ENCODE results near the gene DNER. TPM values are rescaled to one million over a fixed set of nuclear protein-coding genes. Genes with fewer than 3 reads are reported as not detected.

Gene DNER
- total RNA-seq, 1 donor from 2014 or later, result 0.14 TPM

GRCh38 chr2:229610872-229611271 lies 103.5 kb downstream of the DNER start:
- no peaks in the 10 kb centered on the region for H3K4me1 ChIP-seq
- no peaks in the 10 kb centered on the region for H3K36me3 ChIP-seq
- no peak overlapping the region for H3K4me3 ChIP-seq
- no peak overlapping the region for H3K27ac ChIP-seq
- no peak for ATAC-seq
- no peaks in the 10 kb centered on the region for H3K27me3 ChIP-seq
- DNase-seq, result no peak
- H3K9me3 ChIP-seq, result no peaks in the 10 kb centered on the region
- TF ChIP-seq CTCF (IDR thresholded peaks at IDR 0.05), result no peak
- intact Hi-C loops (cut with DNase I), result no loop called here

GRCh38 chr2:229610333-229610732 lies 104.0 kb downstream of the DNER start:
- Histone ChIP-seq H3K36me3 (no peaks in the 10 kb centered on the region), H3K9me3 (no peaks in the 10 kb centered on the region), H3K27ac (no peak overlapping the region), H3K27me3 (no peaks in the 10 kb centered on the region), H3K4me1 (no peaks in the 10 kb centered on the region), H3K4me3 (no peak overlapping the region)
- ATAC-seq (no peak), DNase-seq (no peak)
- intact Hi-C loops (cut with DNase I), result no loop called here
- no peak for TF ChIP-seq CTCF (IDR thresholded peaks at IDR 0.05)

- DNase-seq (no peak), ATAC-seq (no peak)
- Histone ChIP-seq H3K27me3 (no peaks in the 10 kb centered on the region), H3K36me3 (no peaks in the 10 kb centered on the region), H3K4me1 (no peaks in the 10 kb centered on the region), H3K4me3 (no peak overlapping the region), H3K27ac (no peak overlapping the region), H3K9me3 (no peaks in the 10 kb centered on the region)
- intact Hi-C loops (cut with DNase I), result no loop called here
- no peak for TF ChIP-seq CTCF (IDR thresholded peaks at IDR 0.05)
Measured at GRCh38 chr2:229601936-229602335, 112.4 kb downstream of the DNER start.

- Histone ChIP-seq H3K9me3 (no peaks in the 10 kb centered on the region), H3K36me3 (no peaks in the 10 kb centered on the region), H3K27me3 (no peaks in the 10 kb centered on the region), H3K27ac (no peak overlapping the region), H3K4me1 (no peaks in the 10 kb centered on the region), H3K4me3 (no peak overlapping the region)
- DNase-seq (no peak), ATAC-seq (no peak)
- no peak for TF ChIP-seq CTCF (IDR thresholded peaks at IDR 0.05)
- intact Hi-C loops (cut with DNase I), result no loop called here
Measured at GRCh38 chr2:229601396-229601795, 113.0 kb downstream of the DNER start.

GRCh38 chr2:229598227-229598626 lies 116.1 kb downstream of the DNER start:
- no peaks in the 10 kb centered on the region for H3K36me3 ChIP-seq
- no peak overlapping the region for H3K4me3 ChIP-seq
- ATAC-seq, result no peak
- no peak for DNase-seq
- no peak for TF ChIP-seq CTCF (IDR thresholded peaks at IDR 0.05)
- intact Hi-C loops (cut with DNase I), result no loop called here
- no peak overlapping the region for H3K27ac ChIP-seq
- no peaks in the 10 kb centered on the region for H3K4me1 ChIP-seq
- H3K27me3 ChIP-seq, result no peaks in the 10 kb centered on the region
- no peaks in the 10 kb centered on the region for H3K9me3 ChIP-seq

GRCh38 chr2:229596796-229597195 lies 117.6 kb downstream of the DNER start:
- Histone ChIP-seq H3K4me3 (no peak overlapping the region), H3K36me3 (no peaks in the 10 kb centered on the region), H3K27ac (no peak overlapping the region), H3K9me3 (no peaks in the 10 kb centered on the region), H3K4me1 (no peaks in the 10 kb centered on the region), H3K27me3 (no peaks in the 10 kb centered on the region)
- intact Hi-C loops (cut with DNase I), result no loop called here
- no peak for TF ChIP-seq CTCF (IDR thresholded peaks at IDR 0.05)
- DNase-seq, result no peak
- no peak for ATAC-seq
